K562 (cell line): ENCODE results near the gene SNX27. TPM values are rescaled to one million over a fixed set of nuclear protein-coding genes. Genes with fewer than 3 reads are reported as not detected.

ENCODE experiments used
- ATAC-seq: fragments of 200-7000 bp; cut with Tn5 transposase; 3 replicates; pipeline ENCODE4 v1.9.1; 2020; ENCODE audit warnings: moderate library complexity
- BruUV-seq: library from RNA; stranded (reverse); fragments of 400-500 nt; replicated peaks from 2 replicates; lab custom pipeline; 2021; lab: Mats Ljungman, UMichigan
- CTCF ChIA-PET: fragments of 300-600 bp; formaldehyde crosslinking; extraction: SDS; loops from one replicate; lab custom pipeline; 2021; ENCODE audit warnings: low intra/inter-chr PET ratio; lab: Yijun Ruan, JAX
- POLR2A ChIA-PET: fragments of 300-600, 350-650 bp; sonication (Branson Sonifier 250); formaldehyde crosslinking; extraction: SDS; loops from one replicate; lab custom pipeline; 2021; ENCODE audit warnings: antibody characterized with exemption, inconsistent platforms; lab: Yijun Ruan, JAX
- DNase-seq, 4 experiments: peaks; one replicate each; pipeline versions ENCODE4 v3.0.0 to v3.0.0-alpha.2; 2011 to 2018; ENCODE audit warnings: low spot score in 3 of 4, mixed read lengths in 3 of 4; ENCODE audit errors: extremely low read depth in 1 of 4
- FAIRE-seq: peaks from 2 replicates; lab custom pipeline; 2011; peaks lifted over from hg19 to GRCh38; lab: Jason Lieb, UNC
- H2AFZ ChIP-seq: 2 replicates; pipeline ENCODE4 v1.6.0; 2011; ENCODE audit warnings: low read depth, low read length, control low read depth, inconsistent platforms
- H3K27ac ChIP-seq: fragments of 200-600 bp; 3 replicates; pipeline ENCODE4 v1.8.0; 2011; ENCODE audit warnings: low read depth, mild to moderate bottlenecking, control low read depth, inconsistent platforms, low read length, moderate library complexity, mixed read lengths; ENCODE audit errors: extremely low read depth
- H3K27me3 ChIP-seq, 2 experiments: fragments of 300-600 bp in 1 of 2; 2 replicates in 1 of 2; 3 replicates in 1 of 2; pipeline versions ENCODE4 v1.6.0 to v1.8.0; 2011; ENCODE audit warnings: inconsistent platforms in 2 of 2, low read length in 2 of 2, mild to moderate bottlenecking in 1 of 2, mixed read lengths in 1 of 2, moderate library complexity in 1 of 2; ENCODE audit not compliant: control insufficient read depth in 2 of 2, insufficient read depth in 2 of 2
- H3K36me3 ChIP-seq: fragments of 300-600 bp; 3 replicates; pipeline ENCODE4 v1.8.0; 2011; ENCODE audit warnings: mild to moderate bottlenecking, low read length, inconsistent platforms; ENCODE audit not compliant: control insufficient read depth, insufficient read depth
- H3K4me1 ChIP-seq, 2 experiments: fragments of 200-600 bp in 1 of 2; replicated peaks in 1 of 2; 2 replicates in 1 of 2; 3 replicates in 1 of 2; pipeline versions ENCODE4 v1.5.1 to v1.8.0; 2011; ENCODE audit warnings: inconsistent platforms in 2 of 2, low read length in 2 of 2, mild to moderate bottlenecking in 1 of 2, mixed read lengths in 1 of 2, moderate library complexity in 1 of 2; ENCODE audit not compliant: control insufficient read depth in 2 of 2, insufficient read depth in 2 of 2
- H3K4me2 ChIP-seq: 2 replicates; pipeline ENCODE4 v1.6.1; 2011; ENCODE audit warnings: low read length, control low read depth, inconsistent platforms, mixed read lengths; ENCODE audit not compliant: insufficient read depth
- H3K4me3 ChIP-seq: fragments of 200-600 bp; sonication (generic), shearing (Covaris generic); 2 replicates; pipeline ENCODE4 v1.5.1; 2016; ENCODE audit warnings: control low read depth, inconsistent platforms
- H3K79me2 ChIP-seq: fragments of 200-600 bp; 3 replicates; pipeline ENCODE4 v1.8.0; 2011; ENCODE audit warnings: low read length, inconsistent platforms; ENCODE audit not compliant: control insufficient read depth, insufficient read depth
- H3K9ac ChIP-seq, 2 experiments: 2 replicates each; pipeline versions ENCODE4 v1.6.0 to v1.6.1; 2011; ENCODE audit warnings: low read depth in 2 of 2, low read length in 2 of 2, control low read depth in 1 of 2, inconsistent platforms in 1 of 2, mild to moderate bottlenecking in 1 of 2, mixed read lengths in 1 of 2; ENCODE audit not compliant: insufficient read depth in 1 of 2
- H3K9me1 ChIP-seq: one replicate; pipeline ENCODE4 v1.6.0; 2011; ENCODE audit warnings: inconsistent platforms, mild to moderate bottlenecking, low read length, moderate library complexity; ENCODE audit not compliant: control insufficient read depth, insufficient read depth
- H3K9me3 ChIP-seq: replicated peaks from 2 replicates; pipeline ENCODE4 v1.5.1; 2011; ENCODE audit warnings: low read depth, low read length, inconsistent platforms; ENCODE audit not compliant: control insufficient read depth, insufficient read depth
- H4K20me1 ChIP-seq: replicated peaks from 2 replicates; pipeline ENCODE4 v1.6.1; 2011; ENCODE audit warnings: low read length, inconsistent platforms, mixed read lengths; ENCODE audit not compliant: control insufficient read depth, insufficient read depth
- CTBP1 ChIP-seq: fragments of 450-650 bp; IDR thresholded peaks from 2 replicates; pipeline ENCODE4 v1.6.1; 2016; ENCODE audit warnings: borderline replicate concordance
- IRF2 ChIP-seq: sonication (generic); formaldehyde crosslinking; IDR thresholded peaks from 2 replicates; pipeline ENCODE4 v1.8.1; 2022; ENCODE audit warnings: mild to moderate bottlenecking, missing genetic modification reagents
- KDM4B ChIP-seq, 2 experiments: fragments of 450-650 bp in 1 of 2; sonication (generic) in 1 of 2; IDR thresholded peaks; 2 replicates each; pipeline ENCODE4 v1.6.1; 2016 to 2017; ENCODE audit warnings: borderline replicate concordance in 2 of 2, antibody characterized with exemption in 1 of 2, low read depth in 1 of 2, mild to moderate bottlenecking in 1 of 2
- SLC30A9 ChIP-seq: fragments of 250-450 bp; sonication (Bioruptor Pico); IDR thresholded peaks from 2 replicates; pipeline ENCODE4 v1.8.0; 2022; ENCODE audit warnings: mild to moderate bottlenecking, moderate library complexity
- TAF15 ChIP-seq: fragments of 200-400 bp; formaldehyde crosslinking; IDR thresholded peaks from 2 replicates; pipeline ENCODE4 v1.6.1; 2017; ENCODE audit warnings: mild to moderate bottlenecking, low read depth, low read length, moderate library complexity
- TCF7 ChIP-seq: sonication (generic); IDR thresholded peaks from 2 replicates; pipeline ENCODE4 v1.6.1; 2016; ENCODE audit warnings: antibody characterized with exemption, borderline replicate concordance
- ZNF24 ChIP-seq: fragments of 450-650 bp; IDR thresholded peaks from 2 replicates; pipeline ENCODE4 v1.6.1; 2016
- ZNF583 ChIP-seq: fragments of 250-450 bp; sonication (Bioruptor Pico); IDR thresholded peaks from 2 replicates; pipeline ENCODE4 v1.4.0; 2020
- WGBS: fragments of 100-300 bp; shearing (Covaris generic); methylation state at CpG from one replicate; pipeline ENCODE4 v1.1.6; 2016; ENCODE audit warnings: low coverage, mixed read lengths; ENCODE audit not compliant: insufficient coverage; ENCODE audit errors: missing lambda C conversion rate; 5-methylcytosine and 5-hydroxymethylcytosine counted together
- in situ Hi-C: fragments of 300-500 bp; cut with MboI; formaldehyde crosslinking; loops from 4 replicates; pipeline ENCODE4 v1.15.0; 2018; ENCODE audit warnings: inconsistent platforms, mixed read lengths
- intact Hi-C: fragments of 100-400 bp; cut with micrococcal nuclease; formaldehyde crosslinking; loops from 2 replicates; pipeline ENCODE4 v1.14.2; 2022
- polyA plus RNA-seq, 8 experiments: library from polyadenylated mRNA; depleted of rRNA in 4 of 8; stranded (reverse) in 5 of 8; unstranded in 3 of 8; fragments of >200 nt; fragmentation: Nextera tagmentation in 2 of 8; fragmentation: Illumina TruSeq in 1 of 8; extraction: Ambion mirVana in 2 of 8; extraction: Trizol in 1 of 8; gene quantifications; 2 replicates each; pipeline versions ENCODE4 v1.2.1 to v1.2.3, GENCODE V29; 2011 to 2014; ENCODE audit warnings: inconsistent platforms in 1 of 8, missing spikeins in 1 of 8
- total RNA-seq, 7 experiments: library from RNA; depleted of rRNA in 6 of 7; stranded (reverse); fragments of >200 nt in 6 of 7; fragmentation: Illumina TruSeq in 2 of 7; extraction: Trizol in 2 of 7; gene quantifications; 2 replicates each; pipeline versions ENCODE4 v1.2.1 to v1.2.3, GENCODE V29; 2011 to 2021; ENCODE audit warnings: low replicate concordance in 1 of 7

The SNX27 gene
- total and polyA plus RNA-seq, 9 of the 15 experiments (the other 6 are each of a cell fraction or from before 2014, with no cell fraction given), result 4.5 to 18.7 (median 10.1) TPM

DNA sequence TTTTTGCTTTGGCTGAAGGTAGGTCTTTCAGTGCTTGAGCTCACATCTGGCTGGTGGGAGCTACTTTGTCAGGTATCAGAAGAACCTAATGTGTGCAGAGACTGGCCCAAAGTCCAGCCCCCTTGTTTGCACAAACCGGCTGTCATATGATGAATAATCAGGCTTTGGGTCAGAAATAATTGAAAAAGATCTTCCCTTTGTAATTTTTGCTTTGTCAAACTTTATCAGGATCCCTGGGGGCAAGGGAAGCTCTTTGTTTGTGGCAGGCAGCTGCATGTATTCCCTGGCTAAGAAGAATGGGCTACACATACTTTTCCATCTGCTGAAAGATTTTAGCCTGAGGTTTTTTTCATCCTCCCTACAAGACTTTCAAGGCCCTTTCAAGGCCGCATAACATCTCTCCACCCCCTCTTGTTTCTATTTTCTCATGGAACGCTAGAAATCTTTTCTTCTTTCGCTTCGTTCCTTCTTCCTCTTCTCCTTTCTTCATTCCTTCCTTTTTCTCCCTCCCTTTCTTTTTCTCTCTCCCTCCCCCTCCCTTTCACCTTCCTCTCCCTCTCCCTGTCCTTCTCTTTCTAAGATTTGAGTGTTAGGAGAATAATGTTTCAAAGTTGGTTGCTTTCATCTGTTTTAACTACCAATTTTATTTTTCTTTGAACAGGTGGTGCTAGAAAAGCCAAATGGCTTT, 46.2 kb upstream of the SNX27 start:
- no peaks in the 10 kb centered on the region for H3K9me3 ChIP-seq
- no peak overlapping the region for H3K9ac ChIP-seq
- no peak overlapping the region for H3K4me2 ChIP-seq
- in situ Hi-C loops, result no loop called here
- BruUV-seq, result no TSS peak
- H3K27ac ChIP-seq, result no peak overlapping the region
- H3K4me3 ChIP-seq, result no peak overlapping the region
- no peak overlapping the region for H2AFZ ChIP-seq
- peaks cover 3 to 10% of the 10 kb centered on the region in 2 experiments; a peak in 4 of 5 replicates for H3K27me3 ChIP-seq
- peaks cover 0 to 7% of the 10 kb centered on the region in 2 experiments; a peak in 2 of 5 replicates for H3K4me1 ChIP-seq
- no peaks in the 10 kb centered on the region for H3K36me3 ChIP-seq
- H3K79me2 ChIP-seq, result no peaks in the 10 kb centered on the region
- POLR2A ChIA-PET, result interaction anchor here (0.6 kb wide), 1 partner anchor 26 kb away, joined by 3 read pairs; no protein-coding TSS in a partner anchor
- no peak for DNase-seq
- no peaks in the 10 kb centered on the region for H3K9me1 ChIP-seq
- TF ChIP-seq TCF7 (no peak), TAF15 (no peak), IRF2 (CRISPR knock-in tag) (no peak), SLC30A9 (CRISPR knock-in tag) (no peak)
- TF ChIP-seq, all 486 proteins: peak for 0
- 0 out of 2 replicates have a peak, but pooled peaks cover 4% of the 10 kb centered on the region for H4K20me1 ChIP-seq
- 9% methylated on average over 4 of the region's 5 CpGs for WGBS
- CTCF ChIA-PET, result no interaction called here
- no peak for FAIRE-seq
- intact Hi-C loops, result no loop called here
- no peak for ATAC-seq

DNA sequence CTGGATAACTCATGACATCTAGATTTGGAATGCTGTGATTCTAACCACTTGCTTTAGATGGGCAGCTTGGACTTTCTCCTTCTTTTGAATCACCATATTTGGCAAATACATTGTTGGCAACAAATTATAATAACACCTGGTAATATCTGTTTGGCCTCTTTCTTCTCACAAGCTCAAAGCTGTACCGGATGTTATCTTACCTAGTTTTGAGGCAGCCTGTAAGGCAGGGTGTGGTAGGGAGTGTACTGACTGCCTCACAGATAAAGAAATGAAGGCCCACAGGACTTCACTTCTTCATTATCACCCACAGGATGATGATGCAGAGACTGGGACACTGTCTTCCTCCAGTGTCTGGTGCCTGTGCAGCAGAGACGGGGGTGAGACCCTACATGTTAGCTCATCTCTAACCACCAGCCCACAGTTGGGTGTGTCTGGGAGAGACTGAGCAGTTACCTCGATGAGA, 43.2 kb upstream of the SNX27 start:
- no peaks in the 10 kb centered on the region for H3K9me3 ChIP-seq
- H2AFZ ChIP-seq, result no peak overlapping the region
- CTCF ChIA-PET, result no interaction called here
- no peak overlapping the region for H3K27ac ChIP-seq
- H3K4me1 ChIP-seq, result peaks cover 0 to 7% of the 10 kb centered on the region in 2 experiments; a peak in 2 of 5 replicates
- H3K79me2 ChIP-seq, result no peaks in the 10 kb centered on the region
- POLR2A ChIA-PET, result interaction anchor here (0.8 to 1.1 kb wide), 2 partner anchors 12 to 20 kb away, joined by 3 read pairs; no protein-coding TSS in a partner anchor
- no TSS peak for BruUV-seq
- peak in 2 of 4 experiments; percentile 21 to 33 for DNase-seq
- no peaks in the 10 kb centered on the region for H3K9me1 ChIP-seq
- H3K9ac ChIP-seq, result no peak overlapping the region; a peak in 1 of 4 replicates
- intact Hi-C loops, result no loop called here
- in situ Hi-C loops, result no loop called here
- ATAC-seq, result peak; percentile 76
- peak; percentile 78 for FAIRE-seq
- H4K20me1 ChIP-seq, result 0 out of 2 replicates have a peak, but pooled peaks cover 3% of the 10 kb centered on the region
- no peaks in the 10 kb centered on the region for H3K36me3 ChIP-seq
- no peak overlapping the region for H3K4me3 ChIP-seq
- H3K4me2 ChIP-seq, result no peak overlapping the region
- TF ChIP-seq KDM4B (IDR thresholded peaks at IDR 0.05; ENCODE audit: borderline replicate concordance in 2 of 2, low read depth in 1 of 2) (no peak), ZNF583 (CRISPR knock-in tag) (no peak), CTBP1 (0 out of 2 replicates have a peak, but pooled peaks have one; percentile 45), ZNF24 (peak; percentile 96)
- H3K27me3 ChIP-seq, result no peaks in the 10 kb centered on the region
- WGBS, result 0% methylated on average over 3 of the region's 3 CpGs
